Endothelial cell of umbilical vein (primary cell): ENCODE measurements around the gene TRPV2.

Experiments
- CTCF ChIP-seq, 2 donors: IDR thresholded peaks; 1 replicate in 1 of 2; 2 replicates in 1 of 2; pipeline ENCODE4 v1.5.1; 2011; ENCODE audit warnings: low read length in 2 of 2, mild to moderate bottlenecking in 2 of 2, moderate library complexity in 2 of 2, control low read depth in 1 of 2, inconsistent platforms in 1 of 2, low read depth in 1 of 2; ENCODE audit not compliant: insufficient read depth in 1 of 2; ENCODE audit errors: extremely low read depth in 1 of 2
- POLR2A ChIP-seq: IDR thresholded peaks from 2 replicates; pipeline ENCODE4 v1.6.1; 2012; ENCODE audit warnings: low read depth, mild to moderate bottlenecking, control low read depth, low read length

GRCh38 chr17:16371742-16372141 is 43.6 kb upstream of the TRPV2 start:
- TF ChIP-seq POLR2A: no peak
- no peak for TF ChIP-seq CTCF (IDR thresholded peaks at IDR 0.05; ENCODE audit: extremely low read depth in 1 of 2, insufficient read depth in 1 of 2, low read depth in 1 of 2, low read length in 2 of 2)
